ENCODE results near the gene KRT17.
"Not testable (repeated sequence)": the region's sequence is repeated elsewhere in the genome, so short reads cannot be mapped to it uniquely, and the experiment has no call there.

The KRT17 gene

GRCh38 chr17:41633556-41634199, 9.3 kb upstream of the KRT17 start:
- no peak for DNase-seq

DNA sequence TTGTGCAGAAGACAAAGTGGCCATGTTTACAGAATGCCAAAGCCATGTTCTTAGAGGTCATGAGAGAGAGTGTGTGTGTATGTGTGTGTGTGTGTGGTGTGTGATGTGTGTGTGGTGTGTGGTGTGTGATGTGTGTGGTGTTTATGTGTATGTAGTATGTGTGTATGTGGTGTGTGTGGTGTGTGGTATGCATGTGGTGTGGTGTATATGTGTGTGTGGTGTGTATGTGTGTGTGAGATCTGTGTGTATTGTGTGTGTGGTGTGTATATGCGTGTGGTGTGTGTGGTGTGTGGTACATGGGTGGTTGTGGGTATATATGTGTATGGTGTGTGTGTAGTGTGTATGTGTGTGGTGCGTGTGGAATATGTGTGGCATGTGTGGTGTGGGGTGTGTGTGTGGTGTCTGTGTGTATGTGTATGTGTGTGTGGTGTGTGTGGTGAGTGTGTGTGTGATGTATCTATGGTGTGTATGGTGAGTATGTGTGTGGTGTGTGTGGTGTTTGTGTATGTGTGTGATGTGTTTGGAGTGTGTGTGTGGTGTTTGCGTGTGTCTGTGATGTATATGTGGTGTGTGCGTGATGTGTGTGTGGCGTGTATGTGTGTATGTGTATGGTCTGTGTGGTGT, 8.2 kb upstream of the KRT17 start:
- DNase-seq = no peak

DNA sequence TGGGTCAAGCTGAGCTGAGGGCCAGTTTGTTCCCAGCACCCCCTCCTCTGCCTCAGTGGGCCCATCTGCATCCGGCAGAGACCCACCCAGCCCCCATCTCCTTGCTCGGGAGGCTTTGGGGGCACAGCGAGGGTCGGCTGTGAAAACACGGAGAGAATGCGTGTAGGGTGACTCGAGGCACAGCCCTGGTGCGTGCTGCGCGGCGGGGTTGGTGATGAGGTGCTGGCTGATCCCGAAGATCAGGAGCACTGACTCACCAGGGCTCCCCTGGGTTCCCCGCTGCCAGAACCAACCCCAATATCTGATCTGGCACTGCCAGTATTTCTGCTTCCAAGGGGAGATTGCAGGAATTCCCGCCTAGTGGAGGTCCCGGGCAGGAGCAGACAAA, 7.5 kb upstream of the KRT17 start:
- DNase-seq = no peak

- DNase-seq = no peak
These were observed 6.9 kb upstream of the KRT17 start for GRCh38 chr17:41631025-41631897.

- no peak for DNase-seq
These were observed 5.7 kb upstream of the KRT17 start for GRCh38 chr17:41629826-41630670.

- DNase-seq = no peak
These were observed 4.9 kb upstream of the KRT17 start for GRCh38 chr17:41629316-41629715.

DNA sequence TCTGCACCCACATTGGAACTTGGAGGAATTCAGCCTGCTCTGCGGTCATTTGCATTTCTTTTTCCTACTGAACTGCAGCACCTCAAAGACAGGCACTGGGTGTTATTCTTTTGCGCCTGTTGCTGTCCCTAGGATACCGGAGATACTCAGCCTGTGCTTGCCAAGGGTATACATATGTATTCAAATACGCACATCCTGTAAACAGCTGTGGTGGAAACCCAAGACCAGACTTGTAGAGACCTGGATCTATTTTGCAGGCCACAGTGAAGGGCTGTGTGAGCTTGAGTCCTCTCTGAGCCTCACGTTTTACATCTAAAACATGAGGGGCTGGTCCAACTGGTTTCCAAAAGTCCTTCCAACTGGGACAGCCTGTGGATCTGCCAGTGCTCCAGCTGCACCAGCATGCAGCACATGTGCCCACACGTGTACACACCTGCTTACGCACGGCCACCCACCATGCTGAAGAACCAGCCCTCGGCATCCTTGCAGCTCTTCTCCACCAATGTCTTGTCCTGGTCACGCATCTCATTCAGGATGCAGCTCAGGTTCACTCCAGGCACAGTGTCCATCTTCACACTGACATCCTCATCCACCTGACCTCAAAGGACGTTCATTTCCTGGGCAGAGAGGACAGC, 4.4 kb upstream of the KRT17 start:
- not testable (repeated sequence) for DNase-seq

GRCh38 chr17:41628073-41628370, 3.6 kb upstream of the KRT17 start:
- not testable (repeated sequence) for DNase-seq

- DNase-seq = no peak
These were observed 3.1 kb upstream of the KRT17 start for GRCh38 chr17:41627316-41628072.

GRCh38 chr17:41626914-41627295, 2.5 kb upstream of the KRT17 start:
- not testable (repeated sequence) for DNase-seq

- DNase-seq = not testable (repeated sequence)
These were observed 1.9 kb upstream of the KRT17 start for GRCh38 chr17:41626028-41626913.

DNA sequence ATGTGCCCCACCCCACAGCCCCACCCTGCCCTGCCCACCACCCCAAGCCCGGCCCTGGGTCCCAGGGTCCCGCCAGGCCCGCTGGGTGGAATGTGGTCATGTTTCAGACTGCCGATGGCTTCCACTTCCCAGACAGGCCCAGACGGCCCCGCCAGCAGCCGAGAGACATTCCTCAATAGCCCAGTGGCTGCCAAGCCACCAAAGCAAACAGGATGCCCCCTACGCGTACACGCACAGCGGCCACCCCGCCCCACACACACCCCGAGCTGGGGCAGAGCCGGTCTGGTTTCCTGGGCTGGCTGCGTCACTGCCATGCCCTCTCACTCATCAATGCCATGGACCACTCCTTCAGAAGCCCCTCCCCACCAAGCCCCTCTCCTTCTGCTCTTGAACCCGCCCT, 1.2 kb upstream of the KRT17 start:
- DNase-seq = no peak

- not testable (repeated sequence) for DNase-seq
These were observed 1.1 kb downstream of the KRT17 start for GRCh38 chr17:41623184-41623861.

- not testable (repeated sequence) for DNase-seq
These were observed 1.8 kb downstream of the KRT17 start for GRCh38 chr17:41622340-41623183.

DNA sequence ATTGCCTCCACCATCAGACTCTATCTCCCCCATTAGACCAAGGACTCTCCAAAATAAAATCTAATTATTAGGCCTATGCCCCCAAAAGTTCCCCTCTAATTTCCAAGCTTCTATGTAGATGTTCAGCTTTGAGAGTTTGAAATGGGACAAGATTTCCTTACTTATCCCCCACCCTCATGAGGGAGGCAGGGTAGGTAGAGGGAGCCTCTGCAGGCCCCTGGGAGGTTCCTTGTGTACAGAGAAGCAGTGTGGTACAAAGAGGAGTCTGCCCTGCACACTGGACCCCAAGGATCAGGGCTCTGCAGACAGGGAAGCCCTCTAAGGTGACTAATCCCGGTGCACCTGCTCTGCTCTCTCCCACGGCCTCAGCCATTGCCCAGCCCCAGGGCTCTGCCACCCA, 2.5 kb downstream of the KRT17 start:
- DNase-seq = no peak

DNA sequence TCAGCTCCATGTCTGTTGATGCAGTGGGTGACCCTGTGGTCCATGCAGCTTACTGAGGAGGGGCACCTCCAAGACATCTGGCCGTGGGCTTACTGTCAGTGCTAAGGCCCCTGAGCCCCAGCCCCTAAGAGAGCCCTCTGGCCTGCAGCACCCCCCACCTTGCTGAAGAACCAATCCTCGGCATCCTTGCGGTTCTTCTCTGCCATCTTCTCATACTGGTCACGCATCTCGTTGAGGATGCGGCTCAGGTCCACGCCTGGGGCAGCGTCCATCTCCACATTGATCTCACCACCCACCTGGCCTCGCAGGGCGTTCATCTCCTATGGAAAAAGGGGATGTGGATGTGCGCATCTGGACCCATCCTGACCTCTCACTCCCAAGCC, 2.9 kb downstream of the KRT17 start:
- not testable (repeated sequence) for DNase-seq

DNA sequence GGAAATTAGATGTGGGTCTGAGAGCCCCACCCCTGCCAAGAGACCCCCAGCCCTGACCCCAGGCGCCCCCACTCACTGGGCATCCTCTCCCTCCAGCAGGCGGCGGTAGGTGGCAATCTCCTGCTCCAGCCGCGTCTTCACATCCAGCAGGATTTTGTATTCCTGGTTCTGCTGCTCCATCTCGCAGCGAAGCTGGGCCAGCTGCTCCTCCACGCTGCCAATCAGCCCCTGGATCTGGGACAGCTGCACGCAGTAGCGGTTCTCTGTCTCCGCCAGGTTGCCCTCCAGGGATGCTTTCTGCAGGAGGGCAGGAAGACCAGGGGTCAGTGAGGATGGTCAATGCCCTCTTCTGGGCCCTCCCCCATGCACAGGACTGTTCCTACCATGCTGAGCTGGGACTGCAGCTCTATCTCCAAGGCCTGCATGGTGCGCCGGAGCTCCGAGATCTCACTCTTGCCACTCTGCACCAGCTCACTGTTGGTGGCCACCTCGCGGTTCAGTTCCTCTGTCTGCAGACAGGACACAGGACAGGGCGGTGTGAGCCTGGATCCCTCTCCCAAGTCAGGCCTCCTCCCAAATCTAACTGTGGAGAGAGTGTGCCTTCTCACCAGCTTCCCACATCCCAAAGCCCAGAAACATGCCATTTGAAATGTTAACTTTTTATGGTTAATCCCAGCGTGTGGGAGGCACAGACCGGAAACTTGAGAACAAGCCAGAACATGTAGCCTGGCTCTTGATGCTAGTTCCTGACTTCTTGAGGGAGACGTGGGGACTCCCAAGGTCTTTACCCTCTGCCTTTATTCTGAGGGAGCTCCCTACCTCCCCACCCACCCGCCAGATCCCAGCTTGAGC, 3.6 kb downstream of the KRT17 start:
- no peak for DNase-seq

- DNase-seq = not testable (repeated sequence)
These were observed 4.3 kb downstream of the KRT17 start for GRCh38 chr17:41619927-41620582.

All from NCI-H1048 (cell line).